NOMO-1 treated with DMSO at 0.1 percent for 48 hours (cell line): ENCODE data around the gene RASA4B.
"Not testable (repeated sequence)": the region's sequence is repeated elsewhere in the genome, so short reads cannot be mapped to it uniquely, and the experiment has no call there.

ENCODE experiments used
- DNase-seq: peaks from one replicate; lab custom pipeline; 2025; ENCODE audit not compliant: unreplicated experiment; lab: John Stamatoyannopoulos, UW

Gene RASA4B

DNA sequence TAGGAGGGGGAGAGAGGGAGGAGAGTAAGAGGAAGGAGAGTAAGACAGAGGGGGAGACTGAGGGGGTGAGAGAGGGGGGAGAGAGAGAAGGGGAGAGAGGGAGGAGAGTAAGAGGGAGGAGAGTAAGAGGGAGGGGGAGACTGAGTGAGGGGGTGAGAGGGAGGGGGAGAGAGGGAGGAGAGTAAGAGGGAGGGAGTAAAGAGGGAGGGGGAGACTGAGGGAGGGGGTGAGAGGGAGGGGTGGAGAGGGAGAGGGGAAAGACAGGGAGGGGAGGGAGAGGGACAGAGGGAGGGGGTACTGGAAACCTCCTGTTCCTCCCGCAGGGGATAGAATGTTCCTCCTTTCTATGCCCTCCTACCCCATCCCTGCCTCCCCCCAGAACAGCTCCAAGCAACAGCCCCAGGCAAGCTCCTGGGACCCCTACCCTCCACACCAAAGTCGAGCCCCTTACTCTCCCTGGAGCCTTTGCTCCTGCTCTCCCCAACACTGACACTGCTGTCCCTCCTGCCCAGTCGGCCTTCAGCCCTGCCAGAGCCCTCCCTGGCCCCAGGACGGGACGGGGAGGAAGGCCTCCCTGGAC, 4.8 kb downstream of the RASA4B start:
- DNase-seq = not testable (repeated sequence)

DNA sequence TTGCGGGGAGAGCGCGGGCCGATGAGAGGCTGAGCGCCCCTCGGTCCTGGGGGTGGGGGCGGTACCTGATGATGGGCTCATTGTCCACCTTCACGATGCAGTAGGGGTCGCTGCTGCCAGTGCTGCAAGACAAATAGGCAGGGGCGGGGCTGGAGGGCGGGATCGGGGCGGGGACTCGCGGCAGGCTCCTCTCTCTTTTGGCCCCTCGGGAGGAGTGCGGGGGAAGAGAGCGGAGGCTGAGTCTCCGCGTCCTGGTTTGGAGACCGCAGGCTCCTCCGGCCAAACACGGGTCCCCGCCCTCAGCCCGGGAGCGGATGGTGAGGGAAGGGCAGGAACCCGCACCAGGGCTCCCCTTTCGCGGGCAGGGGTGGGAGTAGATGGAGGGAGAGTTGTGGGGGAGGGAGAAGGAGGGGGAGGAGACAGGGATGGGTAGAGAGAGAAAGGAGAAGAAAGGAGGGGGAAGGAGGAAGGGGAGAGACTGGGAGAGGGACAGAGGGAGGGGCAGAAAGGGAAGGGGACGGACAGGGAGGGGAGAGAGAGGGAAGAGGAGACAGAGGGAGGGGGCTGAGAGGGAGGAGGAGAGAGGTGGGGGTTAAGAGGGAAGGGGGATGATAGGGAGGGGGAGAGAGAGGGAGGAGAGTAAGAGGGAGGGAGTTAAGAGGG, 5.6 kb downstream of the RASA4B start:
- DNase-seq = not testable (repeated sequence)

DNA sequence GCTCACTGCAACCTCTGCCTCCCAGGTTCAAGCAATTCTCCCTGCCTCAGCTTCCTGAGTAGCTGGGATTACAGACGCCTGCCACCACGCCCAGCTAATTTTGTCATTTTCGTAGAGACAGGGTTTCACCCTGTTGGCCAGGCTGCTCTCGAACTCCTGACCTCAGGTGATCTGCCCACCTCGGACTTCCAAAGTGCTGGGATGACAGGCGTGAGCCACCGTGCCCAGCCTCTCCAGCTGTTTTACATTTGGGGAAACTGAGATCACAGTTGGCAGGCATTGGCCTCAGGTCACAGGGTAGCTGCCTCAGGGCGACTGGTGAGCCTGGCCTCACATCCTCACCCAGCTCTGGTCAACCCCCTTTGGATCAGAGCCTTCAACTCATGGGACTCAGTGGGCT, 7.0 kb downstream of the RASA4B start:
- DNase-seq = not testable (repeated sequence)

DNA sequence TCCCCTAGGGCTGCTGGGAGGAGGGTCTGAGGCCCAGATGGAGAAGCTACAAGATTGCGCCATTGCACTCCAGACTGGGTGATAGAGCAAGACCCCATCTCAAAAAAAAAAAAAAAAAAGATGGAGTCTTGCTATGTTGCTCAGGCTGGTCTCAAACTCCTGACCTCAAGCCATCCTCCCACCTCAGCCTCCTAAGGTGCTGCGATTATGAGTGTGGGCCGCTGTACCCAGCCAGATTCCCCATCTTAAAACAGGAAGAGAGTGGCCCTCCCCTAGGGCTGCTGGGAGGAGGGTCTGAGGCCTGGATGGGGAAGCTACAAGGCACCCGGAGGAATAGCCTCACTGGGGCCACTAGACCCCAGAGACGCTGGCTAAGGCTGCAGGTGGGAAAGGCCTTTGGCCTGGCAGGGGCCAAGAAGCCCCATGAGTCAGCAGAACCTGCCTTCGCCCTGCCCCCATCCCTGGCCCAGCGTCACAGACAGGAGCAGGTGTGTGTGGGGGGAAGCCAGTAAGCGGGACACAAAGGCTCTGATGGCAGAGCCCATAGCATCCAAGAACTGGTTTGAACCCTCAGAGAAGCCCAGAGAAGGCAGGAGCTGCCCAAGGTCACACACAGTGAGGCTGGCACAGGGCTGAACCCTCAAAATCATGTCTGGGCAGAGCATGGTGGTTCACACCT, 10.0 kb downstream of the RASA4B start:
- not testable (repeated sequence) for DNase-seq

DNA sequence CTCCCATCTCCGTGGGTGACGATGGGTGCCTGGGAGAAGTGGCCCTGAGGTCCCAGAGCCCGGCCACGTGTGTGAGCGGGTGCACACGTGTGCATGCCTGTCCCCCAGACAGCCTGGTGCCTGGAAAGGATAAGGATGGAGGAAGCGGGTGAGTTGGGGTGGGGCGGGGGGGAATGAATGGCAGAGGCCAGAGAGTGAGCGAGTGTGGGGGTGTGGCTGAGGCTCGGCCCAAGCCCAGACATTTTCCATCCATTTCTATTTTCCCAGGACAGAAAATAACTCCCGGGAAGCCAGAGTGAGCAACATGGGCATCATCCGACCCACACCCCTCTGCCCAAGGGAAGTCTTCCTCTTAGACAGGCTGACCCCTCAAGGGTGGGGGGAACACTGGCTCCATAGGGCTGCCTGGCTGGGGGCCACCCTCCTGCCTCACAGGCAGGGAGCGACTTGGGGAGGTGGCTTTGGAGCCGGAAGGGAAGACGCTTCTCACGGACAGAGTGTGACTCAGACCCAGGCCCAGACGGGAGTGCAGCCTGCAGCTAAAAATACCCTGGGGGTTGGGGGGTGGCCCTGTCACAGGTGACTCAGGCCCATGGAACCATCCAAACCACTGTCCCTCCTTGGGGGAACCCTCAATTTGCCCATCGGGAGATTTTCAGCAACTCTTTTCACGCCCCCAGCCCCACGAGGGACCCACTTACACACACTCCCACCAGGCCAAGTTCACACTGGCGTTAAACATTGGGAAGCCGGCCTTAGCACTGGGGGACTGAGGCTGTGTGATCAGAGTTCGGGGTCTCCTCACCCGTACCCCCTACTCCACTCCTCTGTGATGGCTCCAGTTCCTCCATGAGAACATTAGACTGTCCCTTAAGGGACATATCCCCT, 12.0 kb downstream of the RASA4B start:
- DNase-seq = not testable (repeated sequence)

DNA sequence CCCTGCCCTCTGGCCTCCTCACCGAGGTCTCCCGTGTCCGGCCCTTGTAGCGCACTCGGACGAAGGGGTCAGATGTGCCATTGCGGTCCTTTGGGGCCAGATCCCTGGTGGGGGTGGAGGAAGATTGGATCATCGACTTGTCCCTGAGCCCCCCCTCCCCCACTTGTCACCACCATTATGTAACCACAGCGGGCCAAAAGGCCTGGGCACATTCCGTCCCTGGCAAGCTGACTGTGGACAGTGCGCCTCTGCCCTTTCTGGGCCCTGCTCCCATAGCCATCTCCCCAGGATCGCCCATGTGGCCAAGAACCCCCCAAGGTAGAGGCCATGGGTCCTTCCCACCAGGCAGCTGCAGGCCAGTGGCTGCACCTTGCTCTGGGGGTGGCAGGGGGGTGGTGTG, 14.4 kb downstream of the RASA4B start:
- not testable (repeated sequence) for DNase-seq

DNA sequence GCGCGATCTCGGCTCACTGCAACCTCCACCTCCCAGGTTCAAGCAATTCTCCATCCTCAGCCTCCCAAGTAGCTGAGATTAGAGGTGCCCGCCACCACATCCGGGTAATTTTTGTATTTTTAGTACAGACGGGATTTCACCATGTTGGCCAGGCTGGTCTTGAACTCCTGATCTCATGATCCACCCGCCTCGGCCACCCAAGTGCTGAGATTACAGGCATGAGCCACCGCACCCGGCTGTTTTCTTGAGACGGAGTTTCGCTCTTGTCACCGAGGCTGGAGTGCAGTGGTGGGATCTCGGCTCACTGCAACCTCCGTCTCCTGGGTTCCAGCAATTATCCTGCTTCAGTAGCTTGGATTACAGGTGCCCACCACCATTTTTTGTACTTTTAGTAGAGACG, 19.3 kb downstream of the RASA4B start:
- not testable (repeated sequence) for DNase-seq

DNA sequence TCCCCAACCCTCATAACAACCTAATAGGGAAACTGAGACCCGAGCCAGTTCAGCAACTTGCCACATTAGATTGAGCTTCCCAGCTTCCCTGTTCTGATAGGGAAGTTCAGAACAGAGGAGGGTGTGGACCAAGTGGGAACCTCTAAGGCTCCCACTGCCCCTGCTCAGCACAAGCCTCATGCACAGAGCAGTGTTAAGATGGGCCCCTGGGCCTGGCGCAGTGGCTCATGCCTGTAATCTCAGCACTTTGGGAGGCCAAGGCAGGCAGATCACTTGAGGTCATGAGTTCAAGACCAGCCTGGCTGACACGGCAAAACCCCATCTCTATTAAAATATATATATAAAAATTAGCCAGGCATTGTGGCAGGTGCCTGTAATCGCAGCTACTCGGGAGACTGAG, 20.3 kb downstream of the RASA4B start:
- DNase-seq = not testable (repeated sequence)

DNA sequence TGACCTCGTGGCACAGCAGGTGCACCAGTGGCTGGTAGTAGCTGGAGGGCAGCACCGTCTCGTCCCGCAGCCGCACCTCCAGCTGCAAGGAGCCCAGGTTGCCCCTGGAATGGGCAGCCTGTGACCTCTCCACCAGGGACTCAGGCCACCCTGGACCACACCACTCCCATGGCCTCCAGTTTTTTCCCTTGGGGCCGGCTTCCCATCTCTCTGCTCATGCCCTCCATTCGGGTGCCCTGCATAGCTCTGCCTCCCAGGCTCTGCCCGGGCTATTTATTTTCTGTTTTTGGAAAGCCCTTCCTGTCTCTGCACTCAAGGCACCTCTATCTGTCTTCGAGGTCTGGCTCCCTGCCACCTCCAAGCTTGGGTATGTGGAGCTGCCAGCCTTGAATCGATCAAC, 20.7 kb downstream of the RASA4B start:
- not testable (repeated sequence) for DNase-seq

DNA sequence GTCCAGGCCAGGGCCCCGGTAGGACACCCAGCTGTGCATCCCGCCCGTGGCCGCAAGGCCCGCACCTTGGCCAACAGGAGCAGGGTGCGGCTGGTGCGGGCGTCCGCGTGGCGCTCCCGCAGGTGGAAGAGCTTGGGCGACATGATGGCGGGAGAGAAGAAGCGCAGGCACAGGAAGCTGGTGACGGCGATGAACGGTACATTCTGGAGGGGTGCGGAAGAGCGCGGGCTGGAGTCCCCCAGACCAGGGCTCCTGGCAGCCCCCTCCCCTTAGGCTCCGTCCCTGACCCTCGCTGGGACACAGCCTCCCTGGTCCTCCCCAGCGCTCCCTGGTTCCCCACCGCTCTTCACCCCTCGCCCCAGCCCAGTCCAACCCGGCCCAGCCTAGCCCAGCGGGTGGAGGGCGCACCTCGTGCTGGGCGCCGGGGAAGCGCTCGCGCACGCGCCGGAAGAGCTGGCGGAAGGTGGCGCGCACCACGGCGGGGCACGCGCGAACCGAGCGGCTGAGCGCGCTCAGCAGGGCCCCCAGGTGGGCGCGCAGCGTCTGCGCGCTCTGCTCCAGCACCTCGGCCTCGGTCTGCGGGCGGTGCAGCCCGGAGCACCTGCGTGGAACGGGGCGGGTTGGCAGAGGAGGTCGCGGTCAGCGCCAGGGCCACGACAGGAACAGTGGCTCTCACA, 23.0 kb downstream of the RASA4B start:
- DNase-seq = not testable (repeated sequence)

DNA sequence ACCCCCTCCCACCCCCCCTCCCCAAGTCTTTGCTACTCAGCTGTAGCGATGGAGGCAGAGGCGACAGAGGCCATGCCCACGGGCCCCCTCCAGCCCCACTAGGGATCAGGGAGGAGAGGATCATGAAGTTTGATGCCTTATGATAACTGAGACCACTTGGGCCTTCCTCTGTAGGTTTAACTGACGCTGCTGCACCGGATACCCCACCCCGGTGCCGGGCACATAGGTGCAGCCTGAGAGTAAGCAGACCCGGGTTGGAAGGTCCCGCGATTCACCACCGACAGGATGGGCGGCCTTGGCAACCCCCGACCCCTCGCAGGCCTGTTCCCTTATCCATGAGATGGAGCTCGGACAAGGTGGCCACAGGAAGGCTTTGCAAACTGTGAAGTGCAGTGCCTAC, 23.6 kb downstream of the RASA4B start:
- not testable (repeated sequence) for DNase-seq

DNA sequence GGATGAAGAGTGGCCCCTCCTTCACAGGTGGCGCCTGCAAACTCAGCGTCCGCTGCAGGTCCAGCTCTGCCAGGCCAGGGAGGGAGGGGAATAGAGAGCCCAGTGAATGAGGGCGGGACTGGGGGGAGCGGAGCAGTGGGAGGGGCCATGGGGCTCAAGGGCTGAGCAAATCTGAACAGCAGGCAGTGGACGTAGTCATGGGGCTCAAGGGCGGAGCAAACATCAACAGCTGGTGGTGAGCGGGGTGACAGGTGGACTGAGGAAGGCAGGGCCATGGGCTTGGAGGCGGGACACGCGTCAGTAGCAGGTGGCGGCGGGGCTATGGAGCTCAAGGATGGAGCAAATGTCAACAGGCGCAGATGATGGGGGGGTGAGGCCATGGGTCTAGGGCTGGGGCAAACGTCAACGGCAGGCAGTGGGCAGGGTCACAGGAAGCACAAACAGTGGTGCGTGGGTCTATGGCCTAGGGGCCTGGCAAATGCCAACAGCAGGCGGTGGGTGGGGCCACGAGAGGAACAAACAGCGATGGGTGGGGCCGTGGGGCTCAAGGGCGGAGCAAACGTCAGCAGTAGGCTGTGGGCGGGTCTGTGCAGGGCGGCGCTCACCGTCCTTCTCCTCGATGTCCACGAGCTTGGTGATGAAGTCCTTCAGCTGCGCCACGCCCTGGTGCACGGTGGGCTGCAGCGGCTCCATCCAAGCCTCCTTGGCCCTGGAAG, 24.2 kb downstream of the RASA4B start:
- not testable (repeated sequence) for DNase-seq

DNA sequence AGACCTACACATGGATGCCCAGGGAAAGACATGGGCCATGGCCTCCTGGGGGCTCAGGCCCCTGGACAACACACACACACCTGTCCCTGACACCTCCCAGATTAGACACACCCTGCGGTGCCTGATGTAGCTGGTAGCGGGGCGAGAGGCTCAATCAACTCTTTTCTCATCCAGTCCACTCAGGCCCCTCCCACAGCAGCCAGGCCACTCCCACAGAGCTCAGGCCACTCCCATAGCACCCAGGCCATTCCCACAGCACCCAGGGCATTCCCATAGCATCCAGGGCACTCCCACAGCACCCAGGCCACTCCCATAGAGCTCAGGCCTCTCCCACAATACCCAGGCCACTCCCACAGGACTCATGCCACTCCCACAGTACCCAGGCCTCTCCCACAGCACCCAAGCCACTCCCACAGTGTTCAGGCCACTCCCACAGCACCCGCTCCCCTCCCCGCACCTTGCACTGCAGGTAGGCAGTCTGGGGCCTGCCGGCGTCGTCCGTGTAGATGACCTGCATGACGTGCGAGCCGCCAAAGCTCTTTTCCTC, 27.0 kb downstream of the RASA4B start:
- not testable (repeated sequence) for DNase-seq

DNA sequence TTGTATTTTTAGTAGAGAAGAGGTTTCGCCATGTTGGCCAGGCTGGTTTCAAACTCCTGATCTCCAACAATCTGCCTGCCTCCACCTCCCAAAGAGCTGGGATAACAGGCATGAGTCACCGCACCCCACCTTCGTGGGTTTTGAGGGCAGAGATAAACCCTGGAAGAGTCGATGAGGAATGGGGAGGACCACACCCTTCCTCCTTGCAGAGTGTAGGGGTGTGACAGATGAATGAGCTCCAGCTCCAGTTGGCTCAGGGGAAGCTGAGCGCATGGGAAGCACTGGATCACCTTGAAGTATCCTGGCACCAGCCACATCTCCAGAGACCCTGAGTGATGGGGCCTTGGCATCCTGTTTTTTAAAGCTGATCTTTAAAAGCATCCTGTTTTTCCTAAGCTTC, 33.3 kb downstream of the RASA4B start:
- DNase-seq = not testable (repeated sequence)

DNA sequence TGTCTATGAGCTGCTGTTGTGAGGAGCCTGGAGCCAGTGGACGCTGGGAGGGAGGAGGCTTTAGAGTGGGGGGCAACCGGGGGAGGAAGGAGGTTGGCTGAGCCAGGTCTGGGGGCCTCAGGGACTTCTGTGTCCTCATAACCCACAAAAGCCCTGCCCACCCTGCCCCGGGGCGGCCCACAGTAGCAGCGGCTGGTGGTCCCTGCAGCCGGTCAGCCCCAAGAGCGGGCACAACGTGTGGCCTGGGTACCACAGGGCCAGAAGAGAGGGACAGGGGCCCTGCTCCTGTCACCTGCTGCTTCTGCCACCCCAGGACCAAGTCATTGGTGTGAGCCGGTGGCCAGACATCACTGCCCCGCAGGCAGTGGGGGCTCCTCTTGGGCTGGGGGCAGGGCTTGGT, 35.6 kb downstream of the RASA4B start:
- DNase-seq = not testable (repeated sequence)

DNA sequence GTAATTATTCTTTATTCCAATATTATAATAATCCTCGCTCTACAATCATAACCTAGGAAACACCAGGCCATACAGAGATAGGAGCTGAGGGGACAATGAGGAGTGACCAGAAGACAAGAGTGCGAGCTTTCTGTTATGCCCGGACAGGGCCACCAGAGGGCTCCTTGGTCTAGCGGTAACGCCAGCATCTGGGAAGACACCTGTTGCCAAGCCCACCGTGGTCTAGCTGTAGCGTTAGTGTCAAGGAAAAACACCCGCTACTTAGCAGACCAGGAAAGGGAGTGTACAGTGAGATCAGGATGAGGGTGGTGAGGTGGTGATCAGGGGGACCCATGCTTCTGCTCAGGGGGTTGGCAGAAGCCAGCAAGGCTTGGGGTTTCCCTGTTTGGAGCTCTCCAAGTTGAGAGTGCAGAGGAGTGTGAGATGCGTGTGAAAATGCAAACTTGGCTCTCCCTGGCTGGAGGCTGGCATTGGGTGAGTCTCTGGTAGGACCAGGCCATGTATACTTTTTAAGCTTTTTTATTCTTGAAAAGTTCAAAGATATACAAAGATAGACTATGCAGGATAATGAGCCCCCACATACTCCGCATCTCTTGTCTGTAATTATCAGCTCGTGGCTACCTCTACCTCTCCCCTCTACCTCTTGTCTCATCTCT, 37.5 kb downstream of the RASA4B start:
- not testable (repeated sequence) for DNase-seq

DNA sequence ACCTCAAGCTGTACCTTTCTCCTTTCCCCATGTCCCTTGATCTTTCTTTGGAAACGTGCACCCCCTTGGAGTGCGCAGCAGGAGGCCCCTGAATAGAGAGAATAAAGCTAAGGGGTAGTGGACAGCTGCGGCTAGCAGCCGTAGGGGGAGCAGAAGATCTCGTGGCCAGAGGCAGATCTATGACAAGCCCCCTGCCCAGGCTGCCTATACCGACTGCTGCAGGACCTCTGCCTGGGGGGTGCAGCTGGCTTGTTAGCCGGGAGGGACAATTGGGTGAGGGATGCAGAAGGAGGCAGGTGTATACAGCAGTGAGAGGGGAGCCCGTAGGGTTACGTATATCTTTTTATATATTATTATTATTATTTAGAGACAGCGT, 38.4 kb downstream of the RASA4B start:
- not testable (repeated sequence) for DNase-seq

DNA sequence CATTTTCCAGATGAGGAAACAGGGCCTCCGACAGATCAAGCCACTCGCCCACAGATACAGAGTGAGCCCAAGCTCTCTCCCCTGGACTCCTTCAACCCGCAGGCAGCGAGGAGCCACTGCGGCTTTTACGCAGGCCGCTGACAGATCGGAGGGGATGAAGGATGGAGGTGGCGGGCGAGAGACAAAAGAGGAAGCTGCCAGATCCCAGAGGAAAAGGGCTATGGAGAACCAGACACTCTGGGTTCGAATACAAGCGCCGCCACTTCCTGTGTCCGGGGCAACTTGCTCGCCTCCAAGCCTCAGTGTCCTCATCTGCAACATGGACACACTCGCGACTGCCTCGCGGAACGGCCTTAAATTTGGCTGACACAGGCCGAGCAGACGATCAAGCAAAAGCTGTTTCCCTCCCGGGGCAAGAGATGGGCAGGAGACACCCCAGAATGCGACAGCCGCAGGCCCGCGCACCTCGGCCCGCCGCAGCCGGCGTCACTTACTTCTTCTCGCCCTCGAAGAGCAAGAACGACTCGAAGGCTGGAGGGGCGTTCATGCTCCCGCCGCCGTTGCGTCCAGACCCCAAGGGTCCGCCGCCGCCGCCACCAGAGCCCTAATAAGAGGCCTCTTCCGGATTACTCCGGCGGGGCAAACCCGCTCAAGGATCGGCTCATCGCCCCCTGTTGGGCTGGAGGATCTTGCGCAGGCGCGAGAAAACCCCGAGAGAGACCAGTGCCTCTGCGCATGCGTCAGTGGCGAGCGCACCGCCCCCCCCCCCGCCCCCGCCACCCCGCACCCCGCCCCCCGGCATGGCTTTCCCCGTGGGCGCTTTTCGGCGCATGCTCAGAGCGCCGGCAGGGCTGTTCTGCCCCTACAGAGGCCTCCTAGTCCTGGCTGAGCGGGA, 39.0 kb downstream of the RASA4B start, which contains the start of gene POLR2J:
POLR2J (minus strand) TSS at position 609 of the 895 bp plus-strand sequence; CDS start at position 547, 62 bp downstream.
- not testable (repeated sequence) for DNase-seq
